ENCODE results near the gene CNOT9. TPM values are rescaled to one million over a fixed set of nuclear protein-coding genes. Genes with fewer than 3 reads are reported as not detected.
"Not testable (repeated sequence)": the region's sequence is repeated elsewhere in the genome, so short reads cannot be mapped to it uniquely, and the experiment has no call there.

The CNOT9 gene
- total RNA-seq, 4 donors from 2014 or later = 14.6 to 36.7 (median 31.3) TPM

DNA sequence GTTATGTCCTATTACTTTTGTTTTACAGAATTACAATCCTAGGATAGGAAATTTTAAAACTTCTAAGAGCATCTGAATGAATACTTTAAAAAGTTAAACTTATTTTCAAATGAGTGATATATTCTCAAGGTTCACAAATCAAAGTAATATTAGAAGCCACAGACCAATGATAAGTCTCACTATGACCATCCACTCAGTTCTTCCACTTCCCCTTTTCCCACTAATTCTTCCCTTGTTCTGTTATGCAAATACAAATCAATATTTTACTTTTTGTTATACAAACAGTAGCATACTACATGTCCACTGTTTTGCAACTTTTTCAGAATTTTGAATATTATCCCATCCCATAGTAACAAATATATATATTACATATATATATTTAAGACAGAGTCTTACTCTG, 20.7 kb upstream of the CNOT9 start:
- Histone ChIP-seq H3K9me3 (no peaks in the 10 kb centered on the region), H3K27ac (no peak overlapping the region), H3K4me3 (no peak overlapping the region), H3K4me1 (no peaks in the 10 kb centered on the region), H3K36me3 (peaks cover 0 to 61% (median 29%) of the 10 kb centered on the region in 4 donors), H3K27me3 (no peaks in the 10 kb centered on the region)
- DNase-seq = no peak
- TF ChIP-seq POLR2A (IDR thresholded peaks at IDR 0.05) (no peak), POLR2AphosphoS5 (IDR thresholded peaks at IDR 0.05) (no peak), EP300 (IDR thresholded peaks at IDR 0.05; ENCODE audit: low read depth) (no peak)
- TF ChIP-seq, protein P1, sequence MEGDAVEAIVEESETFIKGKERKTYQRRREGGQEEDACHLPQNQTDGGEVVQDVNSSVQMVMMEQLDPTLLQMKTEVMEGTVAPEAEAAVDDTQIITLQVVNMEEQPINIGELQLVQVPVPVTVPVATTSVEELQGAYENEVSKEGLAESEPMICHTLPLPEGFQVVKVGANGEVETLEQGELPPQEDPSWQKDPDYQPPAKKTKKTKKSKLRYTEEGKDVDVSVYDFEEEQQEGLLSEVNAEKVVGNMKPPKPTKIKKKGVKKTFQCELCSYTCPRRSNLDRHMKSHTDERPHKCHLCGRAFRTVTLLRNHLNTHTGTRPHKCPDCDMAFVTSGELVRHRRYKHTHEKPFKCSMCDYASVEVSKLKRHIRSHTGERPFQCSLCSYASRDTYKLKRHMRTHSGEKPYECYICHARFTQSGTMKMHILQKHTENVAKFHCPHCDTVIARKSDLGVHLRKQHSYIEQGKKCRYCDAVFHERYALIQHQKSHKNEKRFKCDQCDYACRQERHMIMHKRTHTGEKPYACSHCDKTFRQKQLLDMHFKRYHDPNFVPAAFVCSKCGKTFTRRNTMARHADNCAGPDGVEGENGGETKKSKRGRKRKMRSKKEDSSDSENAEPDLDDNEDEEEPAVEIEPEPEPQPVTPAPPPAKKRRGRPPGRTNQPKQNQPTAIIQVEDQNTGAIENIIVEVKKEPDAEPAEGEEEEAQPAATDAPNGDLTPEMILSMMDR (IDR thresholded peaks at IDR 0.05) = no peak
- intact Hi-C loops (cut with DNase I; ENCODE audit: low total_unique reads) = no loop called here
- in situ Hi-C loops (cut with MboI; ENCODE audit: low pct_ligation_motif_present in 1 of 4, low pct_unique_long_range_greater_than_20kb in 1 of 4, low sequenced_read_pairs in 3 of 4) = no loop called here

DNA sequence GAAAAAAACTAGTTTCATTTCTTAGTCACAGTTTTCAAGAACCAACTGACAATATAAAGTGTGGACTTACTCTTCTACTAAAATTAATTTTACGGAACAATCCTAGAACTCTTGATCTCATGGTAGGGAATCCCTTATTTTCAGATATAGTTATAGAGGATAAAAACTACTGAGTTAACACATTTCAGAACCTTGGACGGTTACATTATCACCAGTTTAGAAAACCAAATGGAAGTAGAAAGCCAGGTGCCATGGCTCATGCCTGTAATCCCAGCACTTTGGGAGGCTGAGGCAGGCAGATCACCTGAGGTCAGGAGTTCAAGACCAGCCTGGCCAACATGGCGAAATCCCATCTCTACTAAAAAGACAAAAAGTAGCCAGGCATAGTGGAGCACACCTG, 14.4 kb upstream of the CNOT9 start:
- H3K27me3 ChIP-seq; H3K4me3 ChIP-seq; in situ Hi-C loops (cut with MboI; ENCODE audit: low pct_ligation_motif_present in 1 of 4, low pct_unique_long_range_greater_than_20kb in 1 of 4, low sequenced_read_pairs in 3 of 4); H3K27ac ChIP-seq; H3K9me3 ChIP-seq; DNase-seq; H3K4me1 ChIP-seq: not testable (repeated sequence)
- H3K36me3 ChIP-seq = peaks cover 0 to 41% (median 17%) of the 10 kb centered on the region in 4 donors
- WGBS, 2 donors (ENCODE audit: low coverage in 1 of 2) = 98 to 100% methylated on average over 3 of the region's 3 CpGs
- intact Hi-C loops (cut with DNase I; ENCODE audit: low total_unique reads) = loop anchor here (10.0 kb wide), 1 partner anchor 69 kb away; no protein-coding TSS in a partner anchor

DNA sequence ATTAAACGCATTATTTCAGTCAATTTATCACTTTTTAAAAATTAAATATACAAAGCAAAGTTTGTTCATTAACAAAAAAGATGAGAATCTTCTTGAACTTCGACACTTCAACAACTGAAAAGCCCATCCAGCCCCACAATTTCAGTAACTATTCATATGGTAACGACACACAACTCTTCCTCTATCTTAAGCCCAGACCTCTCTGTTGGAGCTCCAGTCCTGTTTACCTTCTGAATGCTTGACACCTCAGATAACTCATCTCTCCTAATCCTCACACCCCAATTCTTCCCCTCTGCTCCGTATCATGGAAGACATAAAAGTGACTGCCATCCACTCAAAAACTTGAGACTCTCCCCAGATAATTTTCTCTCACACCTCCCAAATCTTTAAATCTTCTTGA, 13.1 kb upstream of the CNOT9 start:
- Histone ChIP-seq H3K27me3 (no peaks in the 10 kb centered on the region), H3K9me3 (no peaks in the 10 kb centered on the region), H3K36me3 (peaks cover 0 to 40% (median 19%) of the 10 kb centered on the region in 4 donors), H3K4me3 (no peak overlapping the region), H3K4me1 (no peaks in the 10 kb centered on the region), H3K27ac (no peak overlapping the region)
- in situ Hi-C loops (cut with MboI; ENCODE audit: low pct_ligation_motif_present in 1 of 4, low pct_unique_long_range_greater_than_20kb in 1 of 4, low sequenced_read_pairs in 3 of 4) = no loop called here
- intact Hi-C loops (cut with DNase I; ENCODE audit: low total_unique reads) = loop anchor here (10.0 kb wide), 1 partner anchor 71 kb away; no protein-coding TSS in a partner anchor
- WGBS, 2 donors (ENCODE audit: low coverage in 1 of 2) = 88 to 92% methylated on average over 4 of the region's 4 CpGs
- DNase-seq = no peak
- TF ChIP-seq POLR2AphosphoS5 (IDR thresholded peaks at IDR 0.05) (no peak), POLR2A (IDR thresholded peaks at IDR 0.05) (no peak), EP300 (IDR thresholded peaks at IDR 0.05; ENCODE audit: low read depth) (no peak)
- TF ChIP-seq, protein P1 (IDR thresholded peaks at IDR 0.05) = no peak

DNA sequence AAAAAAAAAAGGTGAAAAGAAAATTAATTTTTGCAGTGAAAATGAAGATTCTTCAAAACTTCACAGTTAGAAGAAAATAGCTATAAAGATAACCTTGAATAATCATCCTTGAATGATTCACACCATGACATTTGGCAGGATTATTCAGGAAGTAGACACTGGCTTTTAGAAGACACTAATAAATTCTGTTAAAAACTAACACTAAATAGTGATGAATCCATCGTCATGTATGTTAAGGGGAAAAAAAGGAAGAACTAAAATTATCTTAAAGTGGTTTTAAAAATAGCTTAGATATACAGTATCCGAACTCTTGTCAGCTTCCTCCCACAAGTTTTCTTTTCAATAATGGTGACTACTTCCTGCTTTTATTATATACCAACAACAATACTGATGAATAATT, 10.7 kb upstream of the CNOT9 start:
- Histone ChIP-seq H3K27ac (no peak overlapping the region), H3K27me3 (no peaks in the 10 kb centered on the region), H3K4me3 (no peak overlapping the region), H3K4me1 (no peaks in the 10 kb centered on the region), H3K36me3 (peaks cover 0 to 24% (median 10%) of the 10 kb centered on the region in 4 donors), H3K9me3 (no peaks in the 10 kb centered on the region)
- TF ChIP-seq POLR2A (IDR thresholded peaks at IDR 0.05) = no peak
- TF ChIP-seq, protein P1 (IDR thresholded peaks at IDR 0.05) = no peak
- TF ChIP-seq EP300 (IDR thresholded peaks at IDR 0.05; ENCODE audit: low read depth) = no peak
- TF ChIP-seq POLR2AphosphoS5 (IDR thresholded peaks at IDR 0.05) = no peak
- in situ Hi-C loops (cut with MboI; ENCODE audit: low pct_ligation_motif_present in 1 of 4, low pct_unique_long_range_greater_than_20kb in 1 of 4, low sequenced_read_pairs in 3 of 4) (no loop called here), intact Hi-C loops (cut with DNase I; ENCODE audit: low total_unique reads) (loop anchor here (10.0 kb wide), 1 partner anchor 73 kb away; no protein-coding TSS in a partner anchor)
- 56 to 69% methylated on average over 2 of the region's 2 CpGs for WGBS, 2 donors (ENCODE audit: low coverage in 1 of 2)
- no peak for DNase-seq

DNA sequence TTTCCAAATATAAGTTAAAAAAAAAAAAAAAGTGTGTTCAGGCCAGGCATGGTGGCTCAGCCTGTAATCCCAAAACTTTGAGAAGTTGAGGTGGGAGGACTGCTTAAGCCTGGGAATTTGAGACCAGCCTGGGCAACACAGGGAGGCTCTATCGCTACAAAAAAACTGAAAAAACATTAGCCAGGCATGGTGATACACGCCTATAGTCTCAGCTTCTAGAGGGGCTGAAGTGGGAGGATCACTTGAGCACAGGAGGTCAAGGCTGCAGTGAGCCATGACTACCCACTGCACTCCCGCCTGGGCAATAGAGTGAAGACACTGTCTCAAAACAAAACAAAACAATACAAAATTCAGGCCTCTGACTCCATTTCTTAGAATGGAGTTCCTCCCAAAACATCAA, 9.7 kb upstream of the CNOT9 start:
- no peaks in the 10 kb centered on the region for H3K4me1 ChIP-seq
- intact Hi-C loops (cut with DNase I; ENCODE audit: low total_unique reads) (loop anchor here (10.0 kb wide), 1 partner anchor 74 kb away; no protein-coding TSS in a partner anchor), in situ Hi-C loops (cut with MboI; ENCODE audit: low pct_ligation_motif_present in 1 of 4, low pct_unique_long_range_greater_than_20kb in 1 of 4, low sequenced_read_pairs in 3 of 4) (no loop called here)
- TF ChIP-seq POLR2AphosphoS5 (IDR thresholded peaks at IDR 0.05) = no peak
- TF ChIP-seq, protein P1 (IDR thresholded peaks at IDR 0.05) = no peak
- TF ChIP-seq POLR2A (IDR thresholded peaks at IDR 0.05) = no peak
- TF ChIP-seq EP300 (IDR thresholded peaks at IDR 0.05; ENCODE audit: low read depth) = no peak
- WGBS, 2 donors (ENCODE audit: low coverage in 1 of 2) = 93 to 100% methylated on average over 1 to 3 of the region's 3 CpGs
- no peak for DNase-seq
- H3K9me3 ChIP-seq = no peaks in the 10 kb centered on the region
- no peak overlapping the region for H3K27ac ChIP-seq
- peaks cover 0 to 21% (median 9%) of the 10 kb centered on the region in 4 donors for H3K36me3 ChIP-seq
- H3K4me3 ChIP-seq = no peak overlapping the region
- H3K27me3 ChIP-seq = no peaks in the 10 kb centered on the region

All from transverse colon (tissue), 4 donors.